SK-N-SH (cell line): ENCODE data around the gene SIL1. TPM values are rescaled to one million over a fixed set of nuclear protein-coding genes. Genes with fewer than 3 reads are reported as not detected.
A peak's percentile ranks its signal among the peaks of the same experiment; 100 is the strongest.

ENCODE experiments used
- CTCF ChIA-PET: fragments of 300-600, 350-600 bp; formaldehyde crosslinking; extraction: SDS; loops from one replicate; lab custom pipeline; 2021; lab: Yijun Ruan, JAX
- POLR2A ChIA-PET: fragments of 350-600 bp; sonication (Branson Sonifier 250); formaldehyde crosslinking; extraction: SDS; loops from one replicate; lab custom pipeline; 2020; ENCODE audit warnings: antibody characterized with exemption, inconsistent platforms; lab: Yijun Ruan, JAX
- DNase-seq: peaks from one replicate; pipeline ENCODE4 v3.0.0; 2012
- H2AFZ ChIP-seq: fragments of 200-600 bp; sonication (generic); 2 replicates; pipeline ENCODE4 v1.8.1; 2016; ENCODE audit warnings: antibody characterized with exemption, mild to moderate bottlenecking, low read depth
- H3F3A ChIP-seq: fragments of 200-600 bp; sonication (generic); replicated peaks from 2 replicates; pipeline ENCODE3; 2016; ENCODE audit warnings: antibody characterized with exemption, mild to moderate bottlenecking; ENCODE audit not compliant: insufficient read depth
- H3K27ac ChIP-seq, 2 experiments: fragments of 200-500 bp in 1 of 2; fragments of 200-600 bp in 1 of 2; sonication (Bioruptor generic) in 1 of 2; sonication (generic), shearing (Covaris generic) in 1 of 2; 2 replicates each; pipeline versions ENCODE4 v1.5.1 to v1.6.1; 2014 to 2016; ENCODE audit warnings: low read depth in 2 of 2, inconsistent platforms in 1 of 2, low read length in 1 of 2, mild to moderate bottlenecking in 1 of 2, mixed read lengths in 1 of 2
- H3K27me3 ChIP-seq: fragments of 200-600 bp; sonication (generic), shearing (Covaris generic); 2 replicates; pipeline ENCODE4 v1.6.1; 2016; ENCODE audit warnings: mixed run types; ENCODE audit not compliant: insufficient read depth
- H3K36me3 ChIP-seq, 2 experiments: fragments of 200-500 bp in 1 of 2; fragments of 200-600 bp in 1 of 2; sonication (Bioruptor generic) in 1 of 2; sonication (generic) in 1 of 2; replicated peaks in 1 of 2; 2 replicates each; pipeline versions ENCODE3 to v1.5.1; 2014 to 2016; ENCODE audit warnings: low read length in 1 of 2, mild to moderate bottlenecking in 1 of 2; ENCODE audit not compliant: insufficient read depth in 2 of 2, control insufficient read depth in 1 of 2
- H3K4me1 ChIP-seq, 2 experiments: fragments of 200-500 bp in 1 of 2; fragments of 200-600 bp in 1 of 2; sonication (Bioruptor generic) in 1 of 2; sonication (generic), shearing (Covaris generic) in 1 of 2; 2 replicates each; pipeline versions ENCODE4 v1.5.1 to v1.6.1; 2014 to 2016; ENCODE audit warnings: low read depth in 1 of 2, low read length in 1 of 2, mixed run types in 1 of 2; ENCODE audit not compliant: insufficient read depth in 2 of 2, control insufficient read depth in 1 of 2
- H3K4me2 ChIP-seq: fragments of 200-600 bp; sonication (generic), shearing (Covaris generic); 2 replicates; pipeline ENCODE4 v1.6.1; 2017; ENCODE audit warnings: mixed run types
- H3K4me3 ChIP-seq, 2 experiments: fragments of 200-500 bp in 1 of 2; fragments of 200-600 bp in 1 of 2; sonication (Bioruptor generic) in 1 of 2; sonication (generic), shearing (Covaris generic) in 1 of 2; 2 replicates each; pipeline versions ENCODE4 v1.5.1 to v1.8.1; 2014 to 2016; ENCODE audit warnings: low read depth in 2 of 2, inconsistent platforms in 1 of 2, low read length in 1 of 2, mild to moderate bottlenecking in 1 of 2, mixed read lengths in 1 of 2, moderate library complexity in 1 of 2
- H3K79me2 ChIP-seq: fragments of 200-600 bp; sonication (generic); 2 replicates; pipeline ENCODE4 v1.8.1; 2017; ENCODE audit warnings: mild to moderate bottlenecking; ENCODE audit not compliant: insufficient read depth
- H3K9ac ChIP-seq: fragments of 200-600 bp; sonication (generic); 2 replicates; pipeline ENCODE4 v1.6.1; 2017; ENCODE audit warnings: mixed run types
- H3K9me2 ChIP-seq: fragments of 200-600 bp; sonication (generic); 2 replicates; pipeline ENCODE4 v1.6.1; 2017; ENCODE audit warnings: mixed run types
- H3K9me3 ChIP-seq: fragments of 200-600 bp; sonication (generic); 2 replicates; pipeline ENCODE4 v1.6.1; 2017; ENCODE audit warnings: mixed run types, mild to moderate bottlenecking, moderate library complexity
- H4K20me1 ChIP-seq: fragments of 200-600 bp; sonication (generic); 2 replicates; pipeline ENCODE4 v1.6.1; 2017; ENCODE audit warnings: mild to moderate bottlenecking, mixed run types; ENCODE audit not compliant: insufficient read depth
- CHD2 ChIP-seq: fragments of 150-350 bp; IDR thresholded peaks from 2 replicates; pipeline ENCODE4 v1.6.1; 2018; ENCODE audit warnings: low read length; ENCODE audit not compliant: partially characterized antibody
- ELF1 ChIP-seq: IDR thresholded peaks from 2 replicates; pipeline ENCODE4 v1.4.0; 2012
- FOSL2 ChIP-seq: IDR thresholded peaks from 2 replicates; pipeline ENCODE4 v1.4.0; 2012; ENCODE audit warnings: low read depth, mild to moderate bottlenecking, moderate library complexity, borderline replicate concordance
- FOXJ3 ChIP-seq: sonication (generic); formaldehyde crosslinking; IDR thresholded peaks from 2 replicates; pipeline ENCODE4 v1.5.1; 2020; ENCODE audit warnings: mild to moderate bottlenecking, missing genetic modification reagents
- GATA2 ChIP-seq: sonication (generic); formaldehyde crosslinking; IDR thresholded peaks from 2 replicates; pipeline ENCODE4 v1.5.0; 2020; ENCODE audit warnings: mild to moderate bottlenecking, missing genetic modification reagents
- JUND ChIP-seq: IDR thresholded peaks from 2 replicates; pipeline ENCODE4 v1.4.0; 2012
- MXI1 ChIP-seq: IDR thresholded peaks from 2 replicates; pipeline ENCODE4 v1.6.1; 2012; ENCODE audit warnings: mild to moderate bottlenecking, low read depth, low read length, improper control_type of control experiment
- PBX3 ChIP-seq: IDR thresholded peaks from 2 replicates; pipeline ENCODE4; 2012
- POLR2AphosphoS5 ChIP-seq: IDR thresholded peaks from 2 replicates; pipeline ENCODE4 v1.6.1; 2012; ENCODE audit warnings: low read depth, low read length
- RAD21 ChIP-seq: IDR thresholded peaks from 2 replicates; pipeline ENCODE4 v1.6.1; 2012; ENCODE audit warnings: mild to moderate bottlenecking, low read length
- RCOR1 ChIP-seq: fragments of 150-350 bp; IDR thresholded peaks from 2 replicates; pipeline ENCODE4 v1.6.1; 2017; ENCODE audit warnings: antibody characterized with exemption, low read length
- RFX5 ChIP-seq: IDR thresholded peaks from 2 replicates; pipeline ENCODE4 v1.6.1; 2012; ENCODE audit warnings: mild to moderate bottlenecking, improper control_type of control experiment, low read length
- SIN3A ChIP-seq: IDR thresholded peaks from 2 replicates; pipeline ENCODE4 v1.6.1; 2012; ENCODE audit warnings: low read depth, mild to moderate bottlenecking, low read length, moderate library complexity, borderline replicate concordance
- SMC3 ChIP-seq: IDR thresholded peaks from 2 replicates; pipeline ENCODE4 v1.6.1; 2012; ENCODE audit warnings: low read depth, low read length, improper control_type of control experiment
- TCF12 ChIP-seq: IDR thresholded peaks from 2 replicates; pipeline ENCODE4 v1.4.0; 2012
- ZBTB33 ChIP-seq: IDR thresholded peaks from 2 replicates; pipeline ENCODE4 v1.4.0; 2012; ENCODE audit warnings: low read depth, borderline replicate concordance
- WGBS: methylation state at CpG from one replicate; pipeline ENCODE4 v1.1.6; 2017; ENCODE audit warnings: low lambda C conversion rate; 5-methylcytosine and 5-hydroxymethylcytosine counted together
- polyA plus RNA-seq, 3 experiments: library from polyadenylated mRNA; depleted of rRNA; stranded (reverse); fragments of >200 nt; gene quantifications; 2 replicates each; pipeline ENCODE4 v1.2.3, GENCODE V29; 2012
- TF ChIP-seq, protein P1 (sequence below): IDR thresholded peaks from 2 replicates; pipeline ENCODE4 v1.6.1; 2012; ENCODE audit warnings: mild to moderate bottlenecking, low read depth, low read length, moderate library complexity
- TF ChIP-seq, protein P2 (sequence below): IDR thresholded peaks from 2 replicates; pipeline ENCODE4 v1.4.0; 2012; ENCODE audit warnings: low read depth
- TF ChIP-seq, protein P3 (sequence below): fragments of 150-350 bp; IDR thresholded peaks from 2 replicates; pipeline ENCODE4 v1.6.1; 2017; ENCODE audit warnings: antibody characterized with exemption, low read length, low read depth, borderline replicate concordance

The SIL1 gene
- polyA plus RNA-seq, 1 of the 3 experiments (the other 2 are of a cell fraction), result 25.9 TPM

GRCh38 chr5:138950421-138951031 is 247.6 kb downstream of the SIL1 start:
- WGBS, result 82% methylated on average over 14 of the region's 14 CpGs
- no peaks in the 10 kb centered on the region for H3K79me2 ChIP-seq
- no peaks in the 10 kb centered on the region for H3K9me3 ChIP-seq
- H2AFZ ChIP-seq, result no peak overlapping the region
- no peak overlapping the region for H3K4me3 ChIP-seq
- no peaks in the 10 kb centered on the region for H4K20me1 ChIP-seq
- ChIA-PET CTCF (interaction anchor here (0.9 to 2.9 kb wide), 7 partner anchors 17 to 312 kb away, joined by 3 to 10 read pairs (median 5); no protein-coding TSS in a partner anchor), POLR2A (interaction anchor here (0.6 to 1.5 kb wide), 5 partner anchors 18 to 343 kb away, joined by 3 to 4 read pairs (median 3); partner anchors contain the start of genes MATR3 and SIL1)
- TF ChIP-seq MXI1 (peak; percentile 12; the same call in 1 of the 2 replicates), RCOR1 (no peak)
- peak overlapping the region in 1 of 2 experiments; percentile 98; a peak in 2 of 4 replicates for H3K27ac ChIP-seq
- no peak for DNase-seq
- H3K27me3 ChIP-seq, result no peaks in the 10 kb centered on the region
- no peaks in the 10 kb centered on the region for H3K9me2 ChIP-seq
- H3K4me1 ChIP-seq, result peaks cover 16 to 100% of the 10 kb centered on the region in 2 experiments; a peak in 3 of 4 replicates
- H3K4me2 ChIP-seq, result no peak overlapping the region
- H3K36me3 ChIP-seq, result peaks cover 0 to 3% of the 10 kb centered on the region in 2 experiments
- H3F3A ChIP-seq, result no peaks in the 10 kb centered on the region
- no peak overlapping the region for H3K9ac ChIP-seq

DNA sequence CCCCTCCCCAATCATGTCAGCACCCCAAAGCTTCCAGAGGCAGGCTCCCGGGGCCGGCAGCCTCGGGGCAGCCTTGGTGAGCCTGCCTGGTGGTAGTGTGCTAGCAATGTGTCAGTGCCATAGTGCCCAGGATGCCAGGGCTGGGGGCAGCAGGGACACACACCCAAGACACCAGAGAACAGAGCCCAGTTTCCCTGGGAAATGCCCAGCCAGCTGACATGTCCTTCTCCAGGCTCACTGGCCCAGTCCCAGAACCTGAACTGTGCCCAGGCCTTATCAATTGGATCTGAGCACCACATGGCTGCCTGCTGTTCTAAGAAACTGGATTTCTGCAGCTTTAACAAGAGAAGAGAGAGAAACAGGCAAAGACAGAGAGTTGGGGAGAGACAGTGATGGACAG is 248.2 kb downstream of the SIL1 start:
- H3K27me3 ChIP-seq, result no peaks in the 10 kb centered on the region
- peaks cover 0 to 3% of the 10 kb centered on the region in 2 experiments for H3K36me3 ChIP-seq
- no peak overlapping the region for H3K4me2 ChIP-seq
- CTCF ChIA-PET, result interaction anchor here (0.9 to 2.9 kb wide), 9 partner anchors 17 to 312 kb away, joined by 3 to 10 read pairs (median 4); no protein-coding TSS in a partner anchor
- POLR2A ChIA-PET, result interaction anchor here (0.6 to 1.5 kb wide), 5 partner anchors 19 to 343 kb away, joined by 3 to 4 read pairs (median 3); partner anchors contain the start of genes MATR3 and SIL1
- no peak overlapping the region for H3K9ac ChIP-seq
- H3F3A ChIP-seq, result no peaks in the 10 kb centered on the region
- no peak overlapping the region for H3K4me3 ChIP-seq
- H2AFZ ChIP-seq, result no peak overlapping the region
- H4K20me1 ChIP-seq, result no peaks in the 10 kb centered on the region
- H3K79me2 ChIP-seq, result no peaks in the 10 kb centered on the region
- peak overlapping the region in 1 of 2 experiments; percentile 98; a peak in 2 of 4 replicates for H3K27ac ChIP-seq
- DNase-seq, result peak; percentile 84
- no peaks in the 10 kb centered on the region for H3K9me2 ChIP-seq
- WGBS, result no CpG with 5 or more reads among the region's 3 CpGs
- H3K4me1 ChIP-seq, result peaks cover 16 to 100% of the 10 kb centered on the region in 2 experiments; a peak in 3 of 4 replicates
- no peaks in the 10 kb centered on the region for H3K9me3 ChIP-seq
- peak; percentile 90 for TF ChIP-seq FOXJ3
- TF ChIP-seq, protein P1, sequence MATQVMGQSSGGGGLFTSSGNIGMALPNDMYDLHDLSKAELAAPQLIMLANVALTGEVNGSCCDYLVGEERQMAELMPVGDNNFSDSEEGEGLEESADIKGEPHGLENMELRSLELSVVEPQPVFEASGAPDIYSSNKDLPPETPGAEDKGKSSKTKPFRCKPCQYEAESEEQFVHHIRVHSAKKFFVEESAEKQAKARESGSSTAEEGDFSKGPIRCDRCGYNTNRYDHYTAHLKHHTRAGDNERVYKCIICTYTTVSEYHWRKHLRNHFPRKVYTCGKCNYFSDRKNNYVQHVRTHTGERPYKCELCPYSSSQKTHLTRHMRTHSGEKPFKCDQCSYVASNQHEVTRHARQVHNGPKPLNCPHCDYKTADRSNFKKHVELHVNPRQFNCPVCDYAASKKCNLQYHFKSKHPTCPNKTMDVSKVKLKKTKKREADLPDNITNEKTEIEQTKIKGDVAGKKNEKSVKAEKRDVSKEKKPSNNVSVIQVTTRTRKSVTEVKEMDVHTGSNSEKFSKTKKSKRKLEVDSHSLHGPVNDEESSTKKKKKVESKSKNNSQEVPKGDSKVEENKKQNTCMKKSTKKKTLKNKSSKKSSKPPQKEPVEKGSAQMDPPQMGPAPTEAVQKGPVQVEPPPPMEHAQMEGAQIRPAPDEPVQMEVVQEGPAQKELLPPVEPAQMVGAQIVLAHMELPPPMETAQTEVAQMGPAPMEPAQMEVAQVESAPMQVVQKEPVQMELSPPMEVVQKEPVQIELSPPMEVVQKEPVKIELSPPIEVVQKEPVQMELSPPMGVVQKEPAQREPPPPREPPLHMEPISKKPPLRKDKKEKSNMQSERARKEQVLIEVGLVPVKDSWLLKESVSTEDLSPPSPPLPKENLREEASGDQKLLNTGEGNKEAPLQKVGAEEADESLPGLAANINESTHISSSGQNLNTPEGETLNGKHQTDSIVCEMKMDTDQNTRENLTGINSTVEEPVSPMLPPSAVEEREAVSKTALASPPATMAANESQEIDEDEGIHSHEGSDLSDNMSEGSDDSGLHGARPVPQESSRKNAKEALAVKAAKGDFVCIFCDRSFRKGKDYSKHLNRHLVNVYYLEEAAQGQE, result no peak
- no peak for TF ChIP-seq PBX3
- TF ChIP-seq POLR2AphosphoS5, result no peak
- no peak for TF ChIP-seq RFX5
- peak; percentile 99 for TF ChIP-seq GATA2 (CRISPR knock-in tag)
- peak; percentile 24; the same call in 1 of the 2 replicates for TF ChIP-seq RAD21
- no peak for TF ChIP-seq SMC3
- peak; percentile 80 for TF ChIP-seq RCOR1
- TF ChIP-seq ELF1, result no peak
- TF ChIP-seq ZBTB33, result no peak
- TF ChIP-seq JUND, result no peak
- peak; percentile 83 for TF ChIP-seq CHD2
- no peak for TF ChIP-seq FOSL2
- TF ChIP-seq, protein P2, sequence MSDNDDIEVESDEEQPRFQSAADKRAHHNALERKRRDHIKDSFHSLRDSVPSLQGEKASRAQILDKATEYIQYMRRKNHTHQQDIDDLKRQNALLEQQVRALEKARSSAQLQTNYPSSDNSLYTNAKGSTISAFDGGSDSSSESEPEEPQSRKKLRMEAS, result no peak
- TF ChIP-seq MXI1, result peak; percentile 81
- TF ChIP-seq, protein P3, sequence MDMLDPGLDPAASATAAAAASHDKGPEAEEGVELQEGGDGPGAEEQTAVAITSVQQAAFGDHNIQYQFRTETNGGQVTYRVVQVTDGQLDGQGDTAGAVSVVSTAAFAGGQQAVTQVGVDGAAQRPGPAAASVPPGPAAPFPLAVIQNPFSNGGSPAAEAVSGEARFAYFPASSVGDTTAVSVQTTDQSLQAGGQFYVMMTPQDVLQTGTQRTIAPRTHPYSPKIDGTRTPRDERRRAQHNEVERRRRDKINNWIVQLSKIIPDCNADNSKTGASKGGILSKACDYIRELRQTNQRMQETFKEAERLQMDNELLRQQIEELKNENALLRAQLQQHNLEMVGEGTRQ, result no peak; the same call in 1 of the 2 replicates
- no peak for TF ChIP-seq SIN3A
- peak; percentile 59 for TF ChIP-seq TCF12
